ENCODE results near the gene CDK16.

The CDK16 gene

GRCh38 chrX:47186096-47186740 is 32.3 kb upstream of the CDK16 start:
- DNase-seq (ENCODE audit: low read depth), result no peak

- no peak for DNase-seq (ENCODE audit: low read depth)
Measured at GRCh38 chrX:47187106-47187677, 31.3 kb upstream of the CDK16 start.

GRCh38 chrX:47189906-47190305 is 28.6 kb upstream of the CDK16 start:
- no peak for DNase-seq (ENCODE audit: low read depth)

- DNase-seq (ENCODE audit: low read depth), result peak; percentile 68
Measured at GRCh38 chrX:47190445-47191269, 27.8 kb upstream of the CDK16 start.

- DNase-seq (ENCODE audit: low read depth), result peak; percentile 29
Measured at GRCh38 chrX:47191331-47191730, 27.1 kb upstream of the CDK16 start.

- DNase-seq (ENCODE audit: low read depth), result no peak
Measured at GRCh38 chrX:47191806-47192401, 26.6 kb upstream of the CDK16 start.

- peak; percentile 97 for DNase-seq (ENCODE audit: low read depth)
Measured at GRCh38 chrX:47193475-47194193, 24.8 kb upstream of the CDK16 start, which contains the start of gene UBA1. UBA1 (plus strand) TSS chrX:47193829; CDS start chrX:47198803, 4,974 bp downstream.

- no peak for DNase-seq (ENCODE audit: low read depth)
Measured at GRCh38 chrX:47194194-47194787, 24.2 kb upstream of the CDK16 start.

GRCh38 chrX:47196098-47196497 is 22.4 kb upstream of the CDK16 start:
- no peak for DNase-seq (ENCODE audit: low read depth)

GRCh38 chrX:47197526-47197925 is 21.0 kb upstream of the CDK16 start:
- no peak for DNase-seq (ENCODE audit: low read depth)

- DNase-seq (ENCODE audit: low read depth), result no peak
Measured at GRCh38 chrX:47198026-47198686, 20.3 kb upstream of the CDK16 start.

GRCh38 chrX:47198687-47199080 is 19.8 kb upstream of the CDK16 start:
- DNase-seq (ENCODE audit: low read depth), result no peak

GRCh38 chrX:47199286-47199685 is 19.2 kb upstream of the CDK16 start:
- DNase-seq (ENCODE audit: low read depth), result no peak

GRCh38 chrX:47200385-47201150 is 17.9 kb upstream of the CDK16 start:
- DNase-seq (ENCODE audit: low read depth), result no peak

- DNase-seq (ENCODE audit: low read depth), result no peak
Measured at GRCh38 chrX:47201345-47201944, 17.0 kb upstream of the CDK16 start.

GRCh38 chrX:47202316-47202715 is 16.2 kb upstream of the CDK16 start:
- no peak for DNase-seq (ENCODE audit: low read depth)

GRCh38 chrX:47202877-47203276 is 15.6 kb upstream of the CDK16 start:
- DNase-seq (ENCODE audit: low read depth), result no peak

- DNase-seq (ENCODE audit: low read depth), result no peak
Measured at GRCh38 chrX:47204970-47205369, 13.5 kb upstream of the CDK16 start.

GRCh38 chrX:47206316-47206715 is 12.2 kb upstream of the CDK16 start:
- DNase-seq (ENCODE audit: low read depth), result no peak

GRCh38 chrX:47208108-47208507 is 10.4 kb upstream of the CDK16 start:
- DNase-seq (ENCODE audit: low read depth), result no peak

All from T follicular helper cell (primary cell).